Right lobe of liver (tissue), 4 donors: ENCODE results near the gene C16orf54.

Source experiments
- POLR2A ChIP-seq: fragments of 450-650 bp; IDR thresholded peaks from one replicate; pipeline ENCODE4 v1.6.1; 2017; ENCODE audit warnings: antibody characterized with exemption, mild to moderate bottlenecking
- TF ChIP-seq, protein P1 (sequence below), 4 donors: fragments of 200-600 bp in 3 of 4; fragments of 450-650 bp in 1 of 4; IDR thresholded peaks; one replicate each; pipeline versions ENCODE4 v1.5.1 to v1.8.0; 2016 to 2022; ENCODE audit warnings: antibody characterized with exemption in 4 of 4, mild to moderate bottlenecking in 2 of 4
- donor health status: DM: no; HTN: no; CAD: no.
- donor health status: DM: no; HTN: no; CAD: no.
- donor health status: DM: no; HTN: yes; CAD: no.

- TF ChIP-seq, protein P1, sequence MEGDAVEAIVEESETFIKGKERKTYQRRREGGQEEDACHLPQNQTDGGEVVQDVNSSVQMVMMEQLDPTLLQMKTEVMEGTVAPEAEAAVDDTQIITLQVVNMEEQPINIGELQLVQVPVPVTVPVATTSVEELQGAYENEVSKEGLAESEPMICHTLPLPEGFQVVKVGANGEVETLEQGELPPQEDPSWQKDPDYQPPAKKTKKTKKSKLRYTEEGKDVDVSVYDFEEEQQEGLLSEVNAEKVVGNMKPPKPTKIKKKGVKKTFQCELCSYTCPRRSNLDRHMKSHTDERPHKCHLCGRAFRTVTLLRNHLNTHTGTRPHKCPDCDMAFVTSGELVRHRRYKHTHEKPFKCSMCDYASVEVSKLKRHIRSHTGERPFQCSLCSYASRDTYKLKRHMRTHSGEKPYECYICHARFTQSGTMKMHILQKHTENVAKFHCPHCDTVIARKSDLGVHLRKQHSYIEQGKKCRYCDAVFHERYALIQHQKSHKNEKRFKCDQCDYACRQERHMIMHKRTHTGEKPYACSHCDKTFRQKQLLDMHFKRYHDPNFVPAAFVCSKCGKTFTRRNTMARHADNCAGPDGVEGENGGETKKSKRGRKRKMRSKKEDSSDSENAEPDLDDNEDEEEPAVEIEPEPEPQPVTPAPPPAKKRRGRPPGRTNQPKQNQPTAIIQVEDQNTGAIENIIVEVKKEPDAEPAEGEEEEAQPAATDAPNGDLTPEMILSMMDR (IDR thresholded peaks at IDR 0.05): no peak
- no peak for TF ChIP-seq POLR2A
Observed at GRCh38 chr16:29714396-29714795, 31.4 kb downstream of the C16orf54 start.
